GM12801 (cell line): Measurements from ENCODE around the gene FASTKD3.

Source experiments
- CTCF ChIP-seq: IDR thresholded peaks from one replicate; pipeline ENCODE4 v1.5.1; 2011; ENCODE audit warnings: control low read depth; ENCODE audit not compliant: insufficient read length; ENCODE audit errors: extremely low read depth

The FASTKD3 gene

GRCh38 chr5:7825630-7826029 lies 43.2 kb downstream of the FASTKD3 start:
- TF ChIP-seq CTCF, result no peak

- no peak for TF ChIP-seq CTCF
These were observed 43.8 kb downstream of the FASTKD3 start for GRCh38 chr5:7824995-7825394.

DNA sequence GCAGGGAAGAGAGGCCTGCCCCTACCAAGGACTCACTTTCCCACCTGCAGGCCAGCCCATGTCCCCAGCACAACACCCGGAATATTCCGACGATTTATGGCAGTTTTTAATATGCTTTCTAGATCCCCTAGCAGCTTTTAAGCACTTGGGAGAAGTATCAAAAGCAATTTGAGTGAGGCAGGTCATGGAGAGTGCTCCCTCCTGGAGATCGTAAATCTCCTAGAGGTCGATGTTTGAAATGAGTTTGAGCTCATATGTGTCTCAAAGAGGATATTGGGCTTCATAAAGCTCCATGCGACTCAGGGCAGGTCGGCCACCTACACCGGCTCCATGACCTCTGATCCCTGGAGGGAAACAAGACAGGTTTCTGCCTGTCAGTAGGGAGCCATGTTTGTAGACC lies 45.2 kb downstream of the FASTKD3 start:
- no peak for TF ChIP-seq CTCF

DNA sequence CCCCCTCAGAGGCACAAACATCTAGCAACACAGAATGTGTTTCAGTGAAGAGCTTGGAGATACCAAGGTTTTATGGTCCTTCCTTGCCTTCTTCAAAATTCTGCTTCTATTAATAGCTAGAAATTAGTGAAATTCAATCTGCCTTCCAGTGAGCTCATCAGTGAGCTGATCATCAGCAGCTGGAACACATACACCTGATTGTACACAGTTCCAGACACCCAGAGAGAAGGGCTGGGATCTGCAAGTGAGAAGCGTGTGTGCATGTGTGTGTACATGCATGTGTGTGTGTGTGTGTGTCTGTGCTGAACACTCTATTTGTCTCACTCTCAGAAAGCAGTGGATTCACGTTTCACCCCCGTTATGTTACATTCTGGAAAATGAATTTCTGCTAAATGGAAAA lies 46.4 kb downstream of the FASTKD3 start:
- TF ChIP-seq CTCF, result no peak

GRCh38 chr5:7816535-7816901 lies 52.3 kb downstream of the FASTKD3 start:
- TF ChIP-seq CTCF, result no peak

- no peak for TF ChIP-seq CTCF
These were observed 52.8 kb downstream of the FASTKD3 start for GRCh38 chr5:7815892-7816534.

DNA sequence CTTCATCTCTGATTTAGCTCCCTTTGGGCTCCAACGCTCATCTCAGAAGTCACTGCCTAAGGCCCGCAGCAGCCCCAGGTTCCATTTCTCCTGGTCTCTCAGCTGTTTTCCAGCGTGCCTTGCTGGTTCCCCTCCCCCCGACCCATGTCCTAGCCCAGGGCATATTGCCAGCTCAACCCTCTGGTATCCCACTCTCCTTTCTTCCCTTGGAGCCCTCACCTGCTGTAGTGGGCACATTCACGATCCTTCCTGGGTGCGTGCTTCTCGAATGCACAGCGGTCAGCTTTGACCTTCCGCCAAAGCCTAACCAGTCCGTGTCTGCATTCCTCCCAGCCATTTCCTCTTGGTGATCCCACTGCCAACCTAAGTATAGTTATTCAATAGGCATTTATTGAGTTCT lies 54.0 kb downstream of the FASTKD3 start:
- no peak for TF ChIP-seq CTCF
